GM21515 (cell line): ENCODE results near the gene CLASRP.

ENCODE experiments used
- ATAC-seq: cut with Tn5 transposase; IDR thresholded peaks from one replicate; pipeline ENCODE4 v1.9.1; 2021; ENCODE audit not compliant: unreplicated experiment

Gene CLASRP

DNA sequence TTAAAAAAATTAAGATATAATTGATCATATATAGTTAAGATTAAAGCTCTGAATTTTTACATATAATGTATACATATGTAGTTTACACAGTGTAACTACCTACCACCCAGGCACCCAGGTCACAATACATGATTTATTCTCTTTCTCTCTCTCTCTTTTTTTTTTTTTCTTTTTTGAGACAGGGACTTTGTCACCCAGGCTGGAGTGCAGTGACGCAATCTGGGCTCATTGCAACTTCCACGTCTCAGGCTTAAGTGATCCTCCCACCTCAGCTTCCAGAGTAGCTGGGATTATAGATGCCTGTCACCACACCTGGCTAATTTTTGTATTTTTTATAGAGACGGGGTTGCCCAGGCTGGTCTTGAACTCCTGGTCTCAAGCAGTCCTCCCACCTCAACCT is 18.8 kb upstream of the CLASRP start:
- no peak for ATAC-seq

DNA sequence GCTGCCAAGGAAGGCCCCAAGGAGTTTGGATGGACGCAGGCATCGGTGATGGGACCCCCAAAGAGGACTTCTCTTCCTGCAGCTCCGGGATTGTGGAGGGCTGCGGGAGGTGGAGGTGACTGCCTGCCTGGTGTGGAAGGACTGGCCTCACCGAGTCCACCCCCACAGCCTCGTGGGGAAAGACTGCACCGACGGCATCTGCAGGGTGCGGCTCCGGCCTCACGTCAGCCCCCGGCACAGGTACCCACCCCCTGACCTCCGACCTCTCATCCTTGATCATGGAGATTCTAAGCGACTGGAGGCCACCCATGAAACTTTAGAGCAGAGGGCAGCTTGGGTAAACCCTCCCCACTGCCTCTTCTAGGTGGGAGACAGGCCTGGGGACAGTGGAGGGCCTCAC is 16.9 kb upstream of the CLASRP start:
- ATAC-seq, result no peak

DNA sequence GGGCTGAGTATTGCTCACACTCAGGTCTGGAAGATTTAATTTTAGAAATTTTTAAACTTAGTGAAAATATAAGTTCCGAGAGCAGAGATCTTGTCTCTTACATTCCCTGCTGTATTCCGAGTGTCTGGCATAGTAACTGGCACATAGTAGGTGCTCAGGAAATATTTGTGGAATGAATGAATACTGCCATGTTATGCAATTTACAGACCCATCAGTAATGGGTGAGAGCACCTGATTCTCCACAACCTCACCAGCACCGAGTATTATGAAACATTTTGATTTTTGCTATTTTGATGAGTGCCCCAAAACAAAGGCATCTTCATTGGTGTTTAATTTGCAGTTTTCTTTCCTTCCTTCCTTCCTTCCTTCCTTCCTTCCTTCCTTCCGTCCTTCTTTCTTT is 15.8 kb upstream of the CLASRP start:
- no peak for ATAC-seq

DNA sequence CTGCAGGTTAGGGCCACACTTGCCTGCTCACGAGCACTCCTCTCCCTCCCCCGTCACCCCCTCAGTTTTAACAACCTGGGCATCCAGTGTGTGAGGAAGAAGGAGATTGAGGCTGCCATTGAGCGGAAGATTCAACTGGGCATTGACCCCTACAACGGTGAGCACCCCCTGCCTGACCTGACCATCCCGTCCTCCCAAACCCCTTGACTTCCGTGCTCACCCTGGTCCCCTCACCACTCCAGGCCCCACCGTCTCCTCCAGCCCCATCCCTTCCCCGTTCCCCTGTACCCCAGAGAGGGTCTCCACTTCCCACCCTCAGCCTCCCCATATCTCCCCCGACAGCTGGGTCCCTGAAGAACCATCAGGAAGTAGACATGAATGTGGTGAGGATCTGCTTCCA is 13.6 kb upstream of the CLASRP start:
- ATAC-seq, result no peak

- ATAC-seq, result no peak
Measured at GRCh38 chr19:45027371-45027770, 11.5 kb upstream of the CLASRP start.

- ATAC-seq, result no peak
Measured at GRCh38 chr19:45030825-45031224, 8.0 kb upstream of the CLASRP start.

GRCh38 chr19:45032421-45032820 is 6.4 kb upstream of the CLASRP start:
- no peak for ATAC-seq

GRCh38 chr19:45035755-45036154 is 3.1 kb upstream of the CLASRP start:
- no peak for ATAC-seq

- ATAC-seq, result no peak
Measured at GRCh38 chr19:45037393-45038169, 1.3 kb upstream of the CLASRP start.

DNA sequence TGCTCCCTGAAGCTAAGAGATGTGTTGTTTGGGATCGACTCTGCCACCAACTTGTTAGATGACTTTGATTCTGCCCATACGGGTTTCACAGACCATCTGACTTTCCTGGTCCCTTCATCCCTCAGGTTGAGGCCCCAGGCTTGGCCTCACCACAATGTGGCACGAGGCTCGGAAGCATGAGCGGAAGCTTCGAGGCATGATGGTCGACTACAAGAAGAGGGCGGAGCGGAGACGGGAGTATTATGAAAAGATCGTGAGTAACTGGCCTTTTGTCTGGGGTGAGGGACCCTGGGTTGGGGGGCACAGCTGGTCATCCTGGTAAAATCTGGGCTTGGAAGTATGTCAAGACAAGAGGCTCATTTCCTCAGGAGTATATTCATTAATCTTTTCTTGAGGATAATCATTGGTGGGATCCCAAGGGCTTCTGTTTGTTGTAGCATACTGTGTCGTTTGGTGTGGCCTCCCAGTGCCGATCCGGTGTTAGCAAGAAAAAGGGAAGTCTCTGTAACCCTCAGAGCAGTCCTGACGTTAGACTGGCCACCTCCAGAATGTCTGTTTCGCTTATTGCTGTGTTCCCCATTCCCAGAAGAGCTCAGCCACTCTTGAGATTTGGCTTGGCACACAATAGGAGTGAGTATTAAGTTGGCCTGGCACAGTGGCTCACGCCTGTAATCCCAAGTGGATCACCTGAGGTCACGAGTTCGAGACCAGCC is 1.4 kb downstream of the CLASRP start:
- ATAC-seq, result no peak

DNA sequence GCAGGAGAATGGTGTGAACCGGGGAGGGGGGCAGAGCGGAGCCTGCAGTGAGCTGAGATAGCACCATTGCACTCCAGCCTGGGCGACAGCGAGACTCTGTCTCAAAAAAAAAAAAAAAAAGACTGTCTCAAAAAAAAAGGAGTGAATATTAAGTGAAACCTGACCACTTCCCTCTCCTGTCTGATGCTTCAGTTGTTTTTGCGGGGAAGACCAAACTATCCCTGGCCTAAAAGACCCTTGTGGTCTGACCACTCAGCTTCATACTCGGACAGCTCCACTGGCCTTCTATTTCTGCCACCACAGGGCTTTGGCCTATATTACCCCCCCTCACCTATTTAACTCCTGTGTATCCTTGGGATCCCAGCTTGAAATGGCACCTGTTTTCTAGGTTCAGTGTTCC is 2.3 kb downstream of the CLASRP start:
- ATAC-seq, result no peak

GRCh38 chr19:45045671-45046353 is 7.0 kb downstream of the CLASRP start:
- ATAC-seq, result no peak

DNA sequence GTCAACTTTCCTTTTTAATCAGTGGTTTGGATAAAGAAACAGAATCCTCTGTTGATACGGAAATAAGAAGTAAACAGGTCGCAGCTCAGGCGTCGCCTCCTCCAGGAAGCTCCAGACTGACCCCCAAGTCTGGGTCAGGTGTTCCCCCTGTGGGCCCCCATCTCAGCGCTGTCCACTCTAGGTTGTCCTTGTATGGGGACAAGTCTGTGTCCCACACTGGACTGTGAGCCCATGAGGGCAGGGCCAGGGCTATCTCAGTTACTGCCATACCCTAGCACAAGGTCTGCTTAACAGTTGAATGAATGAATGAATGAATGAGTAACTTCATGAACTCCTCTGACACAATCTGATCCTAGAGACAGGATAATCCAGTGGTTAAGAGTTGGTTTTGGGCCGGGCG is 7.5 kb downstream of the CLASRP start:
- ATAC-seq, result no peak

DNA sequence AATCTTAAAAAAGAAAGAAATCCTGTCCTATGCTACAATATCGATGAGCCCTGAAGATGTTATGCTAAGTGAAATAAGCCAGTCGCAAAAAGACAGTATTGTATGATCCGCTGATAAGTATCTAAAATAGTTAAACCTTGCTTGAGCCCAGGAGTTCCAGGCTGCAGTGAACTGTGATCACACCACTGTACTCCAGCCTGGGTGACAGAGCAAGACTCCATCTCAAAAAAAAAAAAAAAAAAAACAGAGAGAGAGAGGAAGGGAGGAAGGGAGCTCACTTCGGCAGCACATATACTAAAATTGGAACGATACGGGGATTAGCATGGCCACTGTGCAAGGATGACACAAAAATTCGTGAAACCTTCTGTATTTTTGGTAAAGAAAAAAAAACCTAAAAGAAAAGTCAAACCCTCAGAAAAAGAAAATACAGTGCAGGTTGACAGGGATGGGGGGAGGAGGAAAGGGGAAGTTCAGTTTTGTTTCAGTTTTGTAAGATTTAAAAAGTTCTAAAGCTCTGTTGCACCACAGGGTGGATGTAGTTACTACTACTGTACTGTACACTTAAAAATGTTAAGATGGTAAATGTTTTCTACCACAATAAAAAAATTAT is 8.4 kb downstream of the CLASRP start:
- ATAC-seq, result no peak

GRCh38 chr19:45049073-45049736 is 10.4 kb downstream of the CLASRP start:
- no peak for ATAC-seq

DNA sequence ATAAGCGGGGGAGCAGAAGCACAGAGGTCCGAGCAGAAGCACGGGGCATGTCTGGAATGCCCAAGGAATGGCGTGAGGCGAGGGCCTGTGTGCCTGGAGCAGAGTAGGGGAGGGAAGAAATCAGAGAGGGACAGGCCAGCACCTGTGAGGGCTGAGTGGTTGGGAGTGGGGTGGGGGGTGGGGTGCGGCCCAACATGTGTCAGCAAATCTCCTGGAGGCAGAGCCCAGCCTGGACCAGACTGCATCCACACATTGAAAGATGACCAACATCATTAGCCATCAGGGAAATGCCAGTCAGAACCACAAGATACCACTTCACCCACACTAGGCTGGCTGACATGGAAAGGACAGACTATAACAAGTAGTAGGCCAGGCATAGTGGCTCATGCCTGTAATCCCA is 11.2 kb downstream of the CLASRP start:
- no peak for ATAC-seq

- ATAC-seq, result no peak
Measured at GRCh38 chr19:45051929-45052579, 13.2 kb downstream of the CLASRP start.

DNA sequence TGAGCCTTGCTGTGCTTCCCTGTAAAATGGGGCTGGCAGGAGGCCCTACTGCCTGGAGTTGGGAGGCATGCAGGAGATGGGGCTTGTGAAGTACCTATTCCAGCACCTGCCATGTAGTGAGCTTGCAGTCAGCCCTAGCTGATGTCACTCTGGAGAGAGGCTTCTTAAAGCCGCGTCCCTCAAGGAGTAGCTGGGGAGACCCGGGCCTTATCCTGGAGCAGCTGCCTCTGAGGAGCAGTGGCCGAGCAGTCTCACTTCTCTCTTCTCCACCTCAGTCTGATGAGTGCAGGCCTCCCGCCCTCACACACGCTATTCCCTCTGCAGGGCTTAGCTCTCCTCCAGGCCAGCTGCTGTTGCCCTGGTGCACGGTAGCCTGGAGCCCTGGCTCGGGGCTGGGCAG is 18.0 kb downstream of the CLASRP start:
- ATAC-seq, result no peak

DNA sequence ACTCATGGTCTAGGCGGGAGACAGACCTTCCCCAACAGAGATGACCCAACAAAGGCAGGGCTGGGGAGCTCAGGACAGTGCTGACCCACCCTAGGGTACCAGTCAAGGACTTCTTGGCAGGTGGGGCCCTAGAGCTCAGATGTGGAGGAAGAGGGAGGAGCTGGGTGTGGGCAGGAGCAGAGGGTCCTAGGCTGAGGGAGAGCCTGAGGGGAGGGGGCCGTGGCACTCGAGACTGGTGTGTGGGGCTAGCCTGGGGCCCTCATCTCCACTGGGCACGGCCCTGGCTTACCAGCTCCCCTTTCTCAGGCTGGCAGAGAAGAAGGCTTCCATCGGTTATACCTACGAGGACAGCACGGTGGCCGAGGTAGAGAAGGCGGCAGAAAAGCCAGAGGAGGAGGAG is 18.6 kb downstream of the CLASRP start:
- ATAC-seq, result no peak

DNA sequence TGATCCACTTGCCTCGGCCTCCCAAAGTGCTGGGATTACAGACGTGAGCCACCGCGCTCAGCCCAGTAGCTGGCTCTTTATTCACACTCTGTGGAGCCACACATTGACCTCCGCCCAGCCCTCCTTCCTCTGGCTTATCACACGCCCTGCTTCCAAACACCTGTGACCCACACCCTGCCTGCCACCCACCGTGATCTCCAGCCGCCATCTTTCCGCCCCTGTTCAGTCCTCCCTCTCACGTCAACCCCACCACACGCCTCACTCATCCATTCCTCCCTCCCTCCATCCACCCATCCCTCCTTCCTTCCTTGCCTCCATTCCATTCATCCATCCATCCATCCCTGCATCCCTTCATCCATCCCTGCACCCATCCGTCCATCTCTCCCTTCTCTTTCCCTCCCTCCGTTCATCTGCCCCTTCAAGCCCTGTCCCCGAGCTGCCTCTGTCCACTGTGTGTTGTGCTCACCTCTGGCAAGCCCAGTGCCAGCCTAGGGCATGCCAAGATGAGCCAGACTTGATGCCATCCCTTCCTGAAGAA is 19.8 kb downstream of the CLASRP start:
- ATAC-seq, result no peak
